Testis (tissue), 2 donors: ENCODE measurements around the gene ALOXE3.

Experiments used
- CTCF ChIP-seq, 3 experiments: fragments of 450-650 bp in 2 of 3; fragments of 200-600 bp in 1 of 3; sonication (generic) in 1 of 3; IDR thresholded peaks; one replicate each; pipeline ENCODE4 v1.5.1; 2016 to 2019; ENCODE audit warnings: antibody characterized with exemption in 3 of 3, mild to moderate bottlenecking in 2 of 3, moderate library complexity in 1 of 3
- POLR2A ChIP-seq: fragments of 450-650 bp; IDR thresholded peaks from one replicate; pipeline ENCODE4 v1.6.1; 2017; ENCODE audit warnings: antibody characterized with exemption, mild to moderate bottlenecking, moderate library complexity

DNA sequence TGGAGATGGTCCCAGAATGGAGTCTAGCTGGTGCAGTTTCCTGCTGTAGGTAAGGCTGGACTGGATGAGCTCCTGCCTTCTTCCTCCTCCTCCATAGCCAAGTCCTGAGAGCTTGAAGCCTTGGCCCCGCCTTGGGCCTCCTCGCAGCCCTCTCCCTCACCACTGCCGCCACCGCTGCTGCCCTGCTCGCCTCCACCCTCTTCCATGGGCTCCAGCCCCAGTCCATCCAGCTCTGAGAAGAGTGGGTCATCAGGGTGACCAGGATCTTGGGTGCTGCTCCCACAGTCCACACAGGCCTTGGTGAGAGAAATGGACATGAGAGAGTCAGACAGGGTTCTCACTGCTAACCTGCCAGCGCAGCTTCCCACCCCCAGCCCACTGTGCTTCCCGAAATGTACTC is 22.7 kb upstream of the ALOXE3 start:
- TF ChIP-seq CTCF (IDR thresholded peaks at IDR 0.05) (no peak), POLR2A (no peak)
